Pons (tissue), 1 donor: ENCODE data around the gene TPRG1.

ENCODE experiments used
- DNase-seq: peaks from one replicate; pipeline ENCODE4 v3.0.0-alpha.2; 2016; ENCODE audit warnings: low spot score

Gene TPRG1

GRCh38 chr3:189166321-189166720 lies 5.5 kb upstream of the TPRG1 start:
- no peak for DNase-seq

GRCh38 chr3:189167027-189167766 lies 4.6 kb upstream of the TPRG1 start:
- no peak for DNase-seq

- no peak for DNase-seq
These were observed 3.1 kb upstream of the TPRG1 start for GRCh38 chr3:189168711-189169110.

GRCh38 chr3:189169728-189170127 lies 2.0 kb upstream of the TPRG1 start:
- DNase-seq = no peak

GRCh38 chr3:189170559-189170958 lies 1.2 kb upstream of the TPRG1 start:
- DNase-seq = no peak

- no peak for DNase-seq
These were observed 1.1 kb downstream of the TPRG1 start for GRCh38 chr3:189172668-189173419.

GRCh38 chr3:189184566-189184965 lies 12.8 kb downstream of the TPRG1 start:
- no peak for DNase-seq

- no peak for DNase-seq
These were observed 14.3 kb downstream of the TPRG1 start for GRCh38 chr3:189186101-189186500.

- no peak for DNase-seq
These were observed 16.7 kb downstream of the TPRG1 start for GRCh38 chr3:189188466-189188865.

- no peak for DNase-seq
These were observed 21.0 kb downstream of the TPRG1 start for GRCh38 chr3:189192725-189193124.

GRCh38 chr3:189195302-189195701 lies 23.5 kb downstream of the TPRG1 start:
- no peak for DNase-seq

- DNase-seq = no peak
These were observed 30.3 kb downstream of the TPRG1 start for GRCh38 chr3:189202106-189202505.

- DNase-seq = peak; percentile 8
These were observed 30.8 kb downstream of the TPRG1 start for GRCh38 chr3:189202583-189202982.

- DNase-seq = no peak
These were observed 32.5 kb downstream of the TPRG1 start for GRCh38 chr3:189204167-189204866.

- DNase-seq = no peak
These were observed 33.2 kb downstream of the TPRG1 start for GRCh38 chr3:189204937-189205336.

- no peak for DNase-seq
These were observed 38.5 kb downstream of the TPRG1 start for GRCh38 chr3:189210251-189210770.

- no peak for DNase-seq
These were observed 40.9 kb downstream of the TPRG1 start for GRCh38 chr3:189212681-189213080.

GRCh38 chr3:189214651-189215050 lies 42.9 kb downstream of the TPRG1 start:
- no peak for DNase-seq

- DNase-seq = no peak
These were observed 51.3 kb downstream of the TPRG1 start for GRCh38 chr3:189222927-189223636.

GRCh38 chr3:189225431-189225830 lies 53.7 kb downstream of the TPRG1 start:
- DNase-seq = no peak

- no peak for DNase-seq
These were observed 55.5 kb downstream of the TPRG1 start for GRCh38 chr3:189227249-189227648.
